Transverse colon (tissue), 4 donors: ENCODE data around the gene GOLGA6A.
"Not testable (repeated sequence)": the region's sequence is repeated elsewhere in the genome, so short reads cannot be mapped to it uniquely, and the experiment has no call there.

Source experiments
- CTCF ChIP-seq, 5 experiments: fragments of 200-600 bp in 3 of 5; fragments of 450-650 bp in 2 of 5; sonication (generic) in 3 of 5; IDR thresholded peaks; 1 replicate in 2 of 5; 2 replicates in 3 of 5; pipeline ENCODE4 v1.5.1; 2016 to 2017; ENCODE audit warnings: antibody characterized with exemption in 5 of 5, inconsistent platforms in 3 of 5, mild to moderate bottlenecking in 2 of 5, moderate library complexity in 1 of 5
- POLR2A ChIP-seq: fragments of 450-650 bp; IDR thresholded peaks from one replicate; pipeline ENCODE4 v1.6.1; 2016; ENCODE audit warnings: antibody characterized with exemption, mild to moderate bottlenecking, moderate library complexity
- POLR2AphosphoS5 ChIP-seq, 3 donors: sonication (generic); formaldehyde crosslinking; IDR thresholded peaks; one replicate each; pipeline ENCODE4 v1.6.1; 2016; ENCODE audit warnings: antibody characterized with exemption in 3 of 3

DNA sequence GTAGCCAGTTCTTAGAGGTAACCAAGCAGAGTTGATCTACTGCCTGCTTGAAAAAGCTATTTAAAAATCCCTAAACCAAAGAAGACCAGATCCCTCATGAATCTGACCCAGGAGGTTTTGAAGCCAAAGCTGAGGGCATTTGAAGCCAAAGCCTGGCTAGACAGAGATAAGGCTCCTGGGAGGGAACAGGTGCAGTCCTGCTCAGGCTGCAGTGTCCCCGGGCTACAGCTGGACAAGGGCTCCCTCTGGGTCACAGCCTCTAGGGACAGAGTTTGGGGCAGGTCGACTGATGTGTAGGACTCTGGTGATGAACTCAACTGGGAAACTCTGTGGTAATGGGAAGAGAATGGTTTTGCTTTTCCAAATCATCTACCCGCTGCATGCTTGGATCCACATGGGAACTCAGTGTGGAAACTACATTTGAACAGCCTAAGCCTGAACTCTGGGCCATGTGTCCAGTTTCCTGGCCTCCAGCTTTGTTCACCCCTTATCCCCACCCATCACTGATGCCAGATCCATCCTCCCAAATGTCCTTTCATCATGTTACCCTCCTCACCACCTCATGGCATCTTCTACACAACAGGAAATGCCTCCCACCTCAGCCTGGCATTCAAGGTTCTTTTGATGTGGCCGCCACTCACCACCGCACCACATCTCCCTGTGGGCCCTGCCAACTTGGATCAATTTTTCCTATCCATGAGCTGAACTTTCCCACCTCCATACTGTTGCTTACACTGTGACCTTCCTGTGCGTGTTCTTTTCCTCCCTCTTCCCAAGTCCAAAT lies 23.1 kb downstream of the GOLGA6A start:
- TF ChIP-seq CTCF (IDR thresholded peaks at IDR 0.05); POLR2AphosphoS5 (IDR thresholded peaks at IDR 0.05); POLR2A: not testable (repeated sequence)
